Measurements from ENCODE around the gene NIP7.

- TF ChIP-seq CTCF (IDR thresholded peaks at IDR 0.05) (no peak), EP300 (IDR thresholded peaks at IDR 0.05) (no peak)
Observed at GRCh38 chr16:69349536-69349935, 10.0 kb downstream of the NIP7 start.

Data from upper lobe of left lung (tissue), 4 donors.